WTC11 (cell line): Measurements from ENCODE around the gene BLID. TPM values are rescaled to one million over a fixed set of nuclear protein-coding genes. Genes with fewer than 3 reads are reported as not detected.

Source experiments
- ATAC-seq: fragments of 200-7000 bp; cut with Tn5 transposase; 2 replicates; pipeline ENCODE4 v1.10.0; 2021; ENCODE audit warnings: mild to moderate bottlenecking, moderate library complexity
- CTCF ChIA-PET: fragments of 300-600 bp; sonication (Branson Sonifier 250); formaldehyde crosslinking; loops from one replicate; lab custom pipeline; 2021; ENCODE audit warnings: antibody characterized with exemption; lab: Charles Lee
- POLR2A ChIA-PET: fragments of 350-600 bp; sonication (Branson Sonifier 250); formaldehyde crosslinking; loops from one replicate; lab custom pipeline; 2021; ENCODE audit warnings: antibody characterized with exemption; lab: Charles Lee
- DNase-seq: peaks from one replicate; pipeline ENCODE4 v3.0.0; 2021; ENCODE audit warnings: low spot score
- H3K27ac Mint-ChIP-seq: 2 replicates; pipeline ENCODE4 v1.8.0; 2021; ENCODE audit warnings: mixed read lengths
- H3K27me3 Mint-ChIP-seq: 2 replicates; pipeline ENCODE4 v1.8.0; 2021; ENCODE audit warnings: low read depth, mild to moderate bottlenecking, moderate library complexity, mixed read lengths
- H3K36me3 Mint-ChIP-seq: 2 replicates; pipeline ENCODE4 v1.8.0; 2021; ENCODE audit warnings: mixed read lengths
- H3K4me1 Mint-ChIP-seq: 2 replicates; pipeline ENCODE4 v1.8.0; 2022; ENCODE audit warnings: mixed read lengths
- H3K4me3 Mint-ChIP-seq: 2 replicates; pipeline ENCODE4 v1.8.0; 2021; ENCODE audit warnings: mild to moderate bottlenecking, moderate library complexity, mixed read lengths
- H3K9me3 Mint-ChIP-seq: 2 replicates; pipeline ENCODE4 v1.8.0; 2021; ENCODE audit warnings: mixed read lengths
- ATF2 ChIP-seq: sonication (generic); formaldehyde crosslinking; IDR thresholded peaks from 2 replicates; pipeline ENCODE4 v1.8.1; 2022; ENCODE audit warnings: low read depth, missing genetic modification reagents, borderline replicate concordance
- E2F4 ChIP-seq: sonication (generic); formaldehyde crosslinking; IDR thresholded peaks from 2 replicates; pipeline ENCODE4 v1.8.1; 2022; ENCODE audit warnings: low read depth, mild to moderate bottlenecking, moderate library complexity, missing genetic modification reagents, borderline replicate concordance
- FOXJ3 ChIP-seq: sonication (generic); formaldehyde crosslinking; IDR thresholded peaks from 2 replicates; pipeline ENCODE4 v1.9.0; 2021; ENCODE audit warnings: missing genetic modification reagents, mild to moderate bottlenecking, borderline replicate concordance
- GTF2I ChIP-seq: fragments of 250-450 bp; sonication (Bioruptor Pico); conservative IDR thresholded peaks from 2 replicates; pipeline ENCODE4 v1.4.0; 2021; ENCODE audit warnings: mild to moderate bottlenecking
- SOX15 ChIP-seq: fragments of 250-450 bp; sonication (Bioruptor Pico); IDR thresholded peaks from 2 replicates; pipeline ENCODE4 v1.9.0; 2021; ENCODE audit warnings: mild to moderate bottlenecking
- SP1 ChIP-seq: sonication (generic); formaldehyde crosslinking; conservative IDR thresholded peaks from 2 replicates; pipeline ENCODE4 v1.8.1; 2022; ENCODE audit warnings: missing genetic modification reagents
- TCF7 ChIP-seq: sonication (generic); formaldehyde crosslinking; IDR thresholded peaks from 2 replicates; pipeline ENCODE4 v1.8.0; 2022; ENCODE audit warnings: mild to moderate bottlenecking, low read depth, missing genetic modification reagents, moderate library complexity
- USF2 ChIP-seq: sonication (generic); formaldehyde crosslinking; IDR thresholded peaks from 2 replicates; pipeline ENCODE4 v1.8.1; 2023; ENCODE audit warnings: mild to moderate bottlenecking, missing genetic modification reagents, moderate library complexity
- ZMAT4 ChIP-seq: fragments of 250-450 bp; sonication (Bioruptor Pico); IDR thresholded peaks from 2 replicates; pipeline ENCODE4 v1.9.0; 2021; ENCODE audit warnings: mild to moderate bottlenecking
- ZNF121 ChIP-seq: sonication (generic); formaldehyde crosslinking; IDR thresholded peaks from 2 replicates; pipeline ENCODE4 v1.8.0; 2023; ENCODE audit warnings: missing genetic modification reagents
- ZNF263 ChIP-seq: sonication (generic); formaldehyde crosslinking; IDR thresholded peaks from 2 replicates; pipeline ENCODE4 v1.8.1; 2022; ENCODE audit warnings: low read depth, mild to moderate bottlenecking, moderate library complexity, missing genetic modification reagents
- ZNF671 ChIP-seq: fragments of 250-450 bp; sonication (Bioruptor Pico); IDR thresholded peaks from 2 replicates; pipeline ENCODE4 v1.8.0; 2021; ENCODE audit warnings: mild to moderate bottlenecking
- total RNA-seq: library from RNA; stranded (reverse); gene quantifications from 3 replicates; pipeline ENCODE4 v1.2.3, GENCODE V29; 2021
- TF ChIP-seq, protein P1 (sequence below): sonication (generic); formaldehyde crosslinking; IDR thresholded peaks from 2 replicates; pipeline ENCODE4 v1.8.1; 2022; ENCODE audit warnings: mild to moderate bottlenecking, missing genetic modification reagents, moderate library complexity, borderline replicate concordance
- TF ChIP-seq, protein P2 (sequence below): sonication (generic); formaldehyde crosslinking; conservative IDR thresholded peaks from 2 replicates; pipeline ENCODE4 v1.8.1; 2022; ENCODE audit warnings: mild to moderate bottlenecking, missing genetic modification reagents
- TF ChIP-seq, protein P3 (sequence below): sonication (generic); formaldehyde crosslinking; IDR thresholded peaks from 2 replicates; pipeline ENCODE4 v1.8.0; 2023; ENCODE audit warnings: mild to moderate bottlenecking, missing genetic modification reagents
- TF ChIP-seq, protein P4 (sequence below): sonication (generic); formaldehyde crosslinking; IDR thresholded peaks from 2 replicates; pipeline ENCODE4 v1.8.0; 2022; ENCODE audit warnings: mild to moderate bottlenecking, missing genetic modification reagents
- TF ChIP-seq, protein P5 (sequence below): sonication (generic); formaldehyde crosslinking; IDR thresholded peaks from 2 replicates; pipeline ENCODE4 v1.8.1; 2022; ENCODE audit warnings: missing genetic modification reagents, borderline replicate concordance
- TF ChIP-seq, protein P6 (sequence below): sonication (generic); formaldehyde crosslinking; IDR thresholded peaks from 2 replicates; pipeline ENCODE4 v1.8.0; 2022; ENCODE audit warnings: mild to moderate bottlenecking, missing genetic modification reagents

Gene BLID
- total RNA-seq, 1 experiment from 2014 or later = not detected

- Mint-ChIP-seq H3K4me1 (peaks cover 19% of the 10 kb centered on the region), H3K27me3 (no peaks in the 10 kb centered on the region), H3K4me3 (no peak overlapping the region), H3K36me3 (no peaks in the 10 kb centered on the region), H3K27ac (no peak overlapping the region), H3K9me3 (no peaks in the 10 kb centered on the region)
- ChIA-PET POLR2A (no interaction called here), CTCF (interaction anchor here (1.0 kb wide), 3 partner anchors 11 to 393 kb away, joined by 3 read pairs; no protein-coding TSS in a partner anchor)
- TF ChIP-seq USF2 = no peak
- TF ChIP-seq FOXJ3 = no peak
- TF ChIP-seq, protein P1, sequence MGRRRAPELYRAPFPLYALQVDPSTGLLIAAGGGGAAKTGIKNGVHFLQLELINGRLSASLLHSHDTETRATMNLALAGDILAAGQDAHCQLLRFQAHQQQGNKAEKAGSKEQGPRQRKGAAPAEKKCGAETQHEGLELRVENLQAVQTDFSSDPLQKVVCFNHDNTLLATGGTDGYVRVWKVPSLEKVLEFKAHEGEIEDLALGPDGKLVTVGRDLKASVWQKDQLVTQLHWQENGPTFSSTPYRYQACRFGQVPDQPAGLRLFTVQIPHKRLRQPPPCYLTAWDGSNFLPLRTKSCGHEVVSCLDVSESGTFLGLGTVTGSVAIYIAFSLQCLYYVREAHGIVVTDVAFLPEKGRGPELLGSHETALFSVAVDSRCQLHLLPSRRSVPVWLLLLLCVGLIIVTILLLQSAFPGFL (CRISPR knock-in tag) = no peak
- TF ChIP-seq ZMAT4 (CRISPR knock-in tag) = no peak
- TF ChIP-seq ZNF121 (CRISPR knock-in tag) = no peak
- TF ChIP-seq GTF2I = no peak
- no peak for TF ChIP-seq ATF2 (CRISPR knock-in tag)
- ATAC-seq (no peak), DNase-seq (no peak)
Measured at GRCh38 chr11:122112470-122113365, 3.3 kb downstream of the BLID start.

GRCh38 chr11:122109932-122110331 is 6.1 kb downstream of the BLID start:
- no peak overlapping the region for H3K27ac Mint-ChIP-seq
- ATAC-seq (no peak), DNase-seq (no peak)
- no peaks in the 10 kb centered on the region for H3K27me3 Mint-ChIP-seq
- CTCF ChIA-PET = interaction anchor here (0.8 to 1.1 kb wide), 3 partner anchors 13 to 396 kb away, joined by 3 read pairs; no protein-coding TSS in a partner anchor
- H3K4me3 Mint-ChIP-seq = no peak overlapping the region
- no peaks in the 10 kb centered on the region for H3K36me3 Mint-ChIP-seq
- H3K4me1 Mint-ChIP-seq = peaks cover 13% of the 10 kb centered on the region
- POLR2A ChIA-PET = no interaction called here
- H3K9me3 Mint-ChIP-seq = no peaks in the 10 kb centered on the region
- TF ChIP-seq, protein P2, sequence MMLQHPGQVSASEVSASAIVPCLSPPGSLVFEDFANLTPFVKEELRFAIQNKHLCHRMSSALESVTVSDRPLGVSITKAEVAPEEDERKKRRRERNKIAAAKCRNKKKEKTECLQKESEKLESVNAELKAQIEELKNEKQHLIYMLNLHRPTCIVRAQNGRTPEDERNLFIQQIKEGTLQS (CRISPR knock-in tag) = no peak
- TF ChIP-seq, protein P3, sequence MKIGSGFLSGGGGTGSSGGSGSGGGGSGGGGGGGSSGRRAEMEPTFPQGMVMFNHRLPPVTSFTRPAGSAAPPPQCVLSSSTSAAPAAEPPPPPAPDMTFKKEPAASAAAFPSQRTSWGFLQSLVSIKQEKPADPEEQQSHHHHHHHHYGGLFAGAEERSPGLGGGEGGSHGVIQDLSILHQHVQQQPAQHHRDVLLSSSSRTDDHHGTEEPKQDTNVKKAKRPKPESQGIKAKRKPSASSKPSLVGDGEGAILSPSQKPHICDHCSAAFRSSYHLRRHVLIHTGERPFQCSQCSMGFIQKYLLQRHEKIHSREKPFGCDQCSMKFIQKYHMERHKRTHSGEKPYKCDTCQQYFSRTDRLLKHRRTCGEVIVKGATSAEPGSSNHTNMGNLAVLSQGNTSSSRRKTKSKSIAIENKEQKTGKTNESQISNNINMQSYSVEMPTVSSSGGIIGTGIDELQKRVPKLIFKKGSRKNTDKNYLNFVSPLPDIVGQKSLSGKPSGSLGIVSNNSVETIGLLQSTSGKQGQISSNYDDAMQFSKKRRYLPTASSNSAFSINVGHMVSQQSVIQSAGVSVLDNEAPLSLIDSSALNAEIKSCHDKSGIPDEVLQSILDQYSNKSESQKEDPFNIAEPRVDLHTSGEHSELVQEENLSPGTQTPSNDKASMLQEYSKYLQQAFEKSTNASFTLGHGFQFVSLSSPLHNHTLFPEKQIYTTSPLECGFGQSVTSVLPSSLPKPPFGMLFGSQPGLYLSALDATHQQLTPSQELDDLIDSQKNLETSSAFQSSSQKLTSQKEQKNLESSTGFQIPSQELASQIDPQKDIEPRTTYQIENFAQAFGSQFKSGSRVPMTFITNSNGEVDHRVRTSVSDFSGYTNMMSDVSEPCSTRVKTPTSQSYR (CRISPR knock-in tag) = no peak
- TF ChIP-seq SOX15 (CRISPR knock-in tag) (no peak), ZNF263 (no peak), SP1 (CRISPR knock-in tag) (no peak), TCF7 (no peak), ZNF671 (CRISPR knock-in tag) (no peak), E2F4 (CRISPR knock-in tag) (no peak)
- TF ChIP-seq, protein P4, sequence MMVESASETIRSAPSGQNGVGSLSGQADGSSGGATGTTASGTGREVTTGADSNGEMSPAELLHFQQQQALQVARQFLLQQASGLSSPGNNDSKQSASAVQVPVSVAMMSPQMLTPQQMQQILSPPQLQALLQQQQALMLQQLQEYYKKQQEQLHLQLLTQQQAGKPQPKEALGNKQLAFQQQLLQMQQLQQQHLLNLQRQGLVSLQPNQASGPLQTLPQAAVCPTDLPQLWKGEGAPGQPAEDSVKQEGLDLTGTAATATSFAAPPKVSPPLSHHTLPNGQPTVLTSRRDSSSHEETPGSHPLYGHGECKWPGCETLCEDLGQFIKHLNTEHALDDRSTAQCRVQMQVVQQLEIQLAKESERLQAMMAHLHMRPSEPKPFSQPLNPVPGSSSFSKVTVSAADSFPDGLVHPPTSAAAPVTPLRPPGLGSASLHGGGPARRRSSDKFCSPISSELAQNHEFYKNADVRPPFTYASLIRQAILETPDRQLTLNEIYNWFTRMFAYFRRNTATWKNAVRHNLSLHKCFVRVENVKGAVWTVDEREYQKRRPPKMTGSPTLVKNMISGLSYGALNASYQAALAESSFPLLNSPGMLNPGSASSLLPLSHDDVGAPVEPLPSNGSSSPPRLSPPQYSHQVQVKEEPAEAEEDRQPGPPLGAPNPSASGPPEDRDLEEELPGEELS (CRISPR knock-in tag) = no peak
- TF ChIP-seq, protein P5, sequence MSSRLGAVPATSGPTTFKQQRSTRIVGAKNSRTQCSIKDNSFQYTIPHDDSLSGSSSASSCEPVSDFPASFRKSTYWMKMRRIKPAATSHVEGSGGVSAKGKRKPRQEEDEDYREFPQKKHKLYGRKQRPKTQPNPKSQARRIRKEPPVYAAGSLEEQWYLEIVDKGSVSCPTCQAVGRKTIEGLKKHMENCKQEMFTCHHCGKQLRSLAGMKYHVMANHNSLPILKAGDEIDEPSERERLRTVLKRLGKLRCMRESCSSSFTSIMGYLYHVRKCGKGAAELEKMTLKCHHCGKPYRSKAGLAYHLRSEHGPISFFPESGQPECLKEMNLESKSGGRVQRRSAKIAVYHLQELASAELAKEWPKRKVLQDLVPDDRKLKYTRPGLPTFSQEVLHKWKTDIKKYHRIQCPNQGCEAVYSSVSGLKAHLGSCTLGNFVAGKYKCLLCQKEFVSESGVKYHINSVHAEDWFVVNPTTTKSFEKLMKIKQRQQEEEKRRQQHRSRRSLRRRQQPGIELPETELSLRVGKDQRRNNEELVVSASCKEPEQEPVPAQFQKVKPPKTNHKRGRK (CRISPR knock-in tag) = no peak
- TF ChIP-seq, protein P6, sequence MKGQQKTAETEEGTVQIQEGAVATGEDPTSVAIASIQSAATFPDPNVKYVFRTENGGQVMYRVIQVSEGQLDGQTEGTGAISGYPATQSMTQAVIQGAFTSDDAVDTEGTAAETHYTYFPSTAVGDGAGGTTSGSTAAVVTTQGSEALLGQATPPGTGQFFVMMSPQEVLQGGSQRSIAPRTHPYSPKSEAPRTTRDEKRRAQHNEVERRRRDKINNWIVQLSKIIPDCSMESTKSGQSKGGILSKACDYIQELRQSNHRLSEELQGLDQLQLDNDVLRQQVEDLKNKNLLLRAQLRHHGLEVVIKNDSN (CRISPR knock-in tag) = no peak
